Umbilical cord (tissue), 2 donors: ENCODE data around the gene RNF220. TPM values are rescaled to one million over a fixed set of nuclear protein-coding genes. Genes with fewer than 3 reads are reported as not detected.

ENCODE experiments used
- DNase-seq: peaks from one replicate; pipeline ENCODE4 v3.0.0-alpha.2; 2015; ENCODE audit warnings: low spot score
- total RNA-seq: library from RNA; depleted of rRNA; stranded (reverse); fragments of >200 nt; gene quantifications from one replicate; pipeline ENCODE4 v1.2.3, GENCODE V29; 2014; ENCODE audit warnings: low replicate concordance; ENCODE audit not compliant: insufficient read depth

The RNF220 gene
- total RNA-seq, 1 donor from 2014 or later: 95.3 TPM

GRCh38 chr1:44431861-44432260 is 26.8 kb downstream of the RNF220 start:
- DNase-seq: no peak

GRCh38 chr1:44433209-44433608 is 28.2 kb downstream of the RNF220 start:
- DNase-seq: no peak

GRCh38 chr1:44436401-44437106 is 31.5 kb downstream of the RNF220 start:
- peak; percentile 84 for DNase-seq

GRCh38 chr1:44437107-44437716 is 32.2 kb downstream of the RNF220 start:
- DNase-seq: peak; percentile 40

GRCh38 chr1:44442791-44443190 is 37.7 kb downstream of the RNF220 start:
- no peak for DNase-seq

- DNase-seq: no peak
Observed at GRCh38 chr1:44447051-44447810, 42.2 kb downstream of the RNF220 start.

- no peak for DNase-seq
Observed at GRCh38 chr1:44453798-44454349, 48.8 kb downstream of the RNF220 start.

GRCh38 chr1:44454704-44455103 is 49.6 kb downstream of the RNF220 start:
- no peak for DNase-seq

- no peak for DNase-seq
Observed at GRCh38 chr1:44460107-44460882, 55.2 kb downstream of the RNF220 start.

- DNase-seq: no peak
Observed at GRCh38 chr1:44464361-44464760, 59.3 kb downstream of the RNF220 start.

- DNase-seq: peak; percentile 75
Observed at GRCh38 chr1:44467566-44467965, 62.5 kb downstream of the RNF220 start.

GRCh38 chr1:44471911-44472453 is 66.9 kb downstream of the RNF220 start:
- no peak for DNase-seq

GRCh38 chr1:44472620-44473525 is 67.8 kb downstream of the RNF220 start:
- DNase-seq: no peak

GRCh38 chr1:44476891-44477290 is 71.8 kb downstream of the RNF220 start:
- DNase-seq: no peak

GRCh38 chr1:44481701-44482100 is 76.6 kb downstream of the RNF220 start:
- DNase-seq: peak; percentile 42

GRCh38 chr1:44483089-44483874 is 78.2 kb downstream of the RNF220 start:
- DNase-seq: no peak

- DNase-seq: no peak
Observed at GRCh38 chr1:44484155-44484688, 79.2 kb downstream of the RNF220 start.

- peak; percentile 67 for DNase-seq
Observed at GRCh38 chr1:44485229-44485933, 80.3 kb downstream of the RNF220 start.
